BLaER1 treated with 17β-estradiol and CSF1 and Interleukin-3, amounts not matched to agents 10 nM and 100 nM (cell line): Measurements from ENCODE around the gene CEP295NL.

Source experiments
- H3K27ac ChIP-seq, 11 experiments: shearing (Covaris generic); formaldehyde crosslinking; 2 replicates each; pipeline ENCODE4 v1.8.1; 2022
- H3K27me3 ChIP-seq, 11 experiments: shearing (Covaris generic); formaldehyde crosslinking; 2 replicates each; pipeline ENCODE4 v1.8.1; 2022
- H3K36me3 ChIP-seq, 11 experiments: shearing (Covaris generic); formaldehyde crosslinking; 2 replicates each; pipeline ENCODE4 v1.8.1; 2022
- H3K4me1 ChIP-seq, 10 experiments: shearing (Covaris generic); formaldehyde crosslinking; 2 replicates each; pipeline ENCODE4 v1.8.1; 2022
- H3K4me2 ChIP-seq, 11 experiments: shearing (Covaris generic); formaldehyde crosslinking; 2 replicates each; pipeline ENCODE4 v1.8.1; 2022
- H3K4me3 ChIP-seq, 10 experiments: shearing (Covaris generic); formaldehyde crosslinking; 2 replicates each; pipeline ENCODE4 v1.8.1; 2022
- H3K9ac ChIP-seq, 11 experiments: shearing (Covaris generic); formaldehyde crosslinking; 2 replicates each; pipeline ENCODE4 v1.8.1; 2022
- H3K9me3 ChIP-seq, 11 experiments: shearing (Covaris generic); formaldehyde crosslinking; replicated peaks in 1 of 11; 2 replicates each; pipeline ENCODE4 v1.8.1; 2022
- H4K20me1 ChIP-seq, 11 experiments: shearing (Covaris generic); formaldehyde crosslinking; 2 replicates each; pipeline ENCODE4 v1.8.1; 2022
- Cebpa-rat ChIP-seq, 11 experiments: shearing (Covaris generic); IDR thresholded peaks; 2 replicates each; pipeline ENCODE4 v1.8.1; 2022

Gene CEP295NL

DNA sequence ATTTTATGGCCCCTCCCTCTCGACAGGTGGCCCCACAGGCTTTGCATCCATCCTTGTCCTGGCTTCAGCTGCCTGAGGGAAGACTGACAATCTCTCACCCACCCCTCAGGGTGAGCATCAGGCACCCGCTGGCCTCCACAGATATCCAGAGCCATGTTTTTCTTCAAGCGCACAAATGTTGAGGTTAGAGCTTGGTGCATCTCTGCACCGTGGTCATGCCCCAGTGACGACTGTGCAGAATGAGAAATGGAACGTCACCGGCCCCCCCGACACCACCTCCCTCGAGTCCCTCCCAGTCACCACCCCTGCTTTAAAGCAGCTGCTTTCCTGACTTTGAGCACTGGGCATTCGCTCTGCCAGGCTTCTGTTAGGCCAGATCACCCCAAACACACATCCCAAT is 42.0 kb upstream of the CEP295NL start:
- H3K9ac ChIP-seq = peak overlapping the region in 5 of 11 experiments; percentile 0 to 37 (median 11); a peak in 2 of 22 replicates
- peaks cover 0 to 6% (median 0%) of the 10 kb centered on the region in 11 experiments; a peak in 3 of 22 replicates for H3K27me3 ChIP-seq
- H3K4me2 ChIP-seq = peak overlapping the region; percentile 63 to 85 (median 77); a peak in 21 of 22 replicates
- H3K27ac ChIP-seq = peak overlapping the region in 4 of 11 experiments; percentile 7 to 62 (median 36); a peak in 3 of 22 replicates
- H3K4me1 ChIP-seq = peaks cover 34 to 67% (median 61%) of the 10 kb centered on the region in 10 experiments
- no peaks in the 10 kb centered on the region for H4K20me1 ChIP-seq
- H3K36me3 ChIP-seq = no peaks in the 10 kb centered on the region
- no peak for TF ChIP-seq Cebpa-rat (IDR thresholded peaks at IDR 0.05)
- H3K9me3 ChIP-seq = peaks cover 1 to 7% (median 3%) of the 10 kb centered on the region in 11 experiments
- H3K4me3 ChIP-seq = no peak overlapping the region

DNA sequence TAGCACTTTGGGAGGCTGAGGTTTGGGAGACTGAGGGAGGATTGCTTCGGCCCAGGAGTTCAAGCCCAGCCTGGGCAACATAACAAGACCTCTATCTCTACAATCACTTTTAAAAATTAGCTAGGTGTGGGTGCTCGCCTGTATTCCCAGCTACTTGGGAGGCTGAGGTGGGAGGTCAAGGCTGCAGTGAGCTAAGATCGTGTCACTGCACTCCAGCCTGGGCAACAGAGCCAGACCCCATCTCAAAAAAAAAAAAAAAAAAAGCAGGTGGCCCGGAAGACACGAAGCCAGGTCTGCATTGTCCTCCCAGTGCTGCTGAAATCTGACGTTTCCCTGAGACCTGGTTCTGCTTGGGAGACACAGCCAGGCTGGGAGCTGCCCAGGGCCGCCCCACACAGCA is 41.0 kb upstream of the CEP295NL start:
- TF ChIP-seq Cebpa-rat (IDR thresholded peaks at IDR 0.05) = no peak
- H4K20me1 ChIP-seq = no peaks in the 10 kb centered on the region

DNA sequence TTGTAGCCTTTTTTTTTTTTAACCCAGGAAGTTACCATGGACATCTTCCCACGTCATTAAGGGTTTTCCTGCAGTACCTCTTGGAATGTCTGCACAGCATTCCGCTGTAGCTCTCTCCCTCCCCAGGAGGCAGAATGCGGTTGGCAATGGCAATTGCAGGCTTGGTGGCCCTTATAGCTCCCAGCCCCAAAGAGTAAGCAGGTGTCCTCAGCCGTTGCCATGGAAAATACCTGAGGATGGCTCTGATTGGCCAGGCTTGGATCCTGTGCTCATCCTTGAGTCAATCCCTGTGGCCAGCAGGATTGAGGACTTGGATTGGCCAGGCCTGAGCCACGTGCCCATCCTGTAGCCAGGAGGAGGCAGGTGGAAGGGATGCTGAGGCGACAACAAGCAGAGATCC is 37.7 kb upstream of the CEP295NL start:
- Histone ChIP-seq H3K9ac (no peak overlapping the region), H3K27me3 (peaks cover 0 to 6% (median 0%) of the 10 kb centered on the region in 11 experiments; a peak in 3 of 22 replicates), H3K4me2 (peak overlapping the region in 9 of 11 experiments; percentile 35 to 60 (median 56); a peak in 15 of 22 replicates), H3K36me3 (no peaks in the 10 kb centered on the region), H3K9me3 (no peaks in the 10 kb centered on the region), H4K20me1 (no peaks in the 10 kb centered on the region), H3K4me3 (no peak overlapping the region), H3K27ac (no peak overlapping the region), H3K4me1 (peaks cover 18 to 54% (median 47%) of the 10 kb centered on the region in 10 experiments)
- no peak for TF ChIP-seq Cebpa-rat (IDR thresholded peaks at IDR 0.05)

More for the DNA sequence above, 41.0 kb upstream of the CEP295NL start:
- peaks cover 0 to 6% (median 0%) of the 10 kb centered on the region in 11 experiments; a peak in 3 of 22 replicates for H3K27me3 ChIP-seq
- H3K27ac ChIP-seq = no peak overlapping the region
- H3K9ac ChIP-seq = no peak overlapping the region
- peaks cover 36 to 76% (median 68%) of the 10 kb centered on the region in 10 experiments for H3K4me1 ChIP-seq
- H3K9me3 ChIP-seq = no peaks in the 10 kb centered on the region
- H3K36me3 ChIP-seq = no peaks in the 10 kb centered on the region
- no peak overlapping the region for H3K4me3 ChIP-seq
- H3K4me2 ChIP-seq = peak overlapping the region in 7 of 11 experiments; percentile 63 to 85 (median 75); a peak in 12 of 22 replicates

DNA sequence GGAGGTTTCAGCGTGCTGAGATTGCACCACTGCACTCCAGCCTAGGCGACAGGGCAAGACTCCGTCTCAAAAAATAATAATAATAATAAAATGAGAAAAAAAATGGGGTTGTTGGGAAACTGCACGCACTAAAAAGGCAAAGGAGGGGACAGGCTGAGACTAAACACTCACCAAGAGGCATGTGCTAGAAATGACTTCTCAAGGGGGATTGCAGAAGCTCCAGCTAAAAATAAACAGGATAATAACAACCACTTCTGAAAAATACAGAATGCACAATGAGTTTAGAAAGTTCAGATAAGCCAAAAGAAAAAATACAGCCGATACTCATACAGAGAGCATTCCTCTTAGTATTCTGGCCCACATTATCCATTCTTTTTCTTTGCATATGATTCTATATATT is 37.3 kb upstream of the CEP295NL start:
- H4K20me1 ChIP-seq = no peaks in the 10 kb centered on the region
- peak overlapping the region in 9 of 11 experiments; percentile 35 to 60 (median 56); a peak in 19 of 22 replicates for H3K4me2 ChIP-seq
- H3K9ac ChIP-seq = 0 out of 22 replicates have a peak overlapping the region, but pooled peaks of 1 of the 11 experiments have one; percentile 10
- H3K4me3 ChIP-seq = no peak overlapping the region
- peak overlapping the region in 2 of 11 experiments; percentile 4 to 16; a peak in 1 of 22 replicates for H3K27ac ChIP-seq
- peaks cover 13 to 53% (median 46%) of the 10 kb centered on the region in 10 experiments for H3K4me1 ChIP-seq
- no peaks in the 10 kb centered on the region for H3K9me3 ChIP-seq
- H3K27me3 ChIP-seq = peaks cover 0 to 6% (median 0%) of the 10 kb centered on the region in 11 experiments; a peak in 3 of 22 replicates
- H3K36me3 ChIP-seq = no peaks in the 10 kb centered on the region
- TF ChIP-seq Cebpa-rat (IDR thresholded peaks at IDR 0.05) = no peak

DNA sequence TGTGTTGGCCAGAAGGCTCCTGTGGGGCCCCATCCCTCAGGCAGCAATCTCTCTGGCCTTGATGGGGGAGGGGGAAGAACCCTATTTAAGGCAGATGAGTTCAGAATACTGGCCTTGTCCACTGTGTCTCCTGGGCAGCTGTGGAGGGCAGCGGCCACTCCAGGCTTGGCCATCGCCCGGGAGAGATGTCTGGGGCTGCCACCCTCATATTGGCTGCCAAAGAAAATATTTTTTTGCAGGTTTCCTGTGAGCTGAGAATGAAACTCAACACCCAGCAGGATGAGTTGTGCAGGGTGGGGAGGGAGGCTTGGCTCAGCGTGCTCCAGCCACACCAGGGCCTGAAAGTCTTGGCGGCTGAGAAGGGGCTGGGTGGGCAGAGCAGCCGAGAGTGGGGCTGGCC is 36.6 kb upstream of the CEP295NL start:
- no peaks in the 10 kb centered on the region for H4K20me1 ChIP-seq
- no peaks in the 10 kb centered on the region for H3K9me3 ChIP-seq
- no peak for TF ChIP-seq Cebpa-rat (IDR thresholded peaks at IDR 0.05)
- peak overlapping the region in 4 of 11 experiments; percentile 4 to 22 (median 12); a peak in 3 of 22 replicates for H3K27ac ChIP-seq
- no peak overlapping the region for H3K4me3 ChIP-seq
- H3K36me3 ChIP-seq = no peaks in the 10 kb centered on the region
- peak overlapping the region in 9 of 11 experiments; percentile 35 to 60 (median 56); a peak in 18 of 22 replicates for H3K4me2 ChIP-seq
- H3K27me3 ChIP-seq = peaks cover 0 to 5% (median 0%) of the 10 kb centered on the region in 11 experiments; a peak in 2 of 22 replicates
- H3K9ac ChIP-seq = peak overlapping the region in 2 of 11 experiments; percentile 10 to 14; a peak in 1 of 22 replicates
- peaks cover 12 to 53% (median 46%) of the 10 kb centered on the region in 10 experiments for H3K4me1 ChIP-seq

DNA sequence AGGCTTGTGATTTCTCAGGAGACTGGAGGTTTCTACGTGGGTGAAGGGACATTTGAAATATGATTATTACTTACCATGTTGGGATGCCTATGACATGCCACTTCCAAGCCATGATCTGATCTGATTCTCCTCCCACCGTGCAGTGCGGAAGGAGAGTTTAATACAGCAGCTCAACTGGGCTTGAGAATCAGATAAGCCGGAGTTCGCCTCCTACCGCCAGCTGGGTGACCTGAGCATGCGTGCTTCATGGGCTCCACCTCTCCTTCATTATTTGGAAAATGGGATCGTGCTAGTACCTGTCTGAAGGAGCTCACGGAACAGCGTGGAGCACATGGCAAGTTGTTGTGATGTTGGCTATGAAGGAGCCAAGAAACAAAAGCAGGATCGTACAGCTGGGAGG is 34.6 kb upstream of the CEP295NL start:
- no peaks in the 10 kb centered on the region for H3K36me3 ChIP-seq
- TF ChIP-seq Cebpa-rat (IDR thresholded peaks at IDR 0.05) = no peak
- peaks cover 31 to 53% (median 49%) of the 10 kb centered on the region in 10 experiments for H3K4me1 ChIP-seq
- no peak overlapping the region for H3K9ac ChIP-seq
- no peak overlapping the region for H3K4me3 ChIP-seq
- H4K20me1 ChIP-seq = no peaks in the 10 kb centered on the region
- no peaks in the 10 kb centered on the region for H3K9me3 ChIP-seq
- H3K27me3 ChIP-seq = no peaks in the 10 kb centered on the region
- no peak overlapping the region for H3K4me2 ChIP-seq
- H3K27ac ChIP-seq = no peak overlapping the region

DNA sequence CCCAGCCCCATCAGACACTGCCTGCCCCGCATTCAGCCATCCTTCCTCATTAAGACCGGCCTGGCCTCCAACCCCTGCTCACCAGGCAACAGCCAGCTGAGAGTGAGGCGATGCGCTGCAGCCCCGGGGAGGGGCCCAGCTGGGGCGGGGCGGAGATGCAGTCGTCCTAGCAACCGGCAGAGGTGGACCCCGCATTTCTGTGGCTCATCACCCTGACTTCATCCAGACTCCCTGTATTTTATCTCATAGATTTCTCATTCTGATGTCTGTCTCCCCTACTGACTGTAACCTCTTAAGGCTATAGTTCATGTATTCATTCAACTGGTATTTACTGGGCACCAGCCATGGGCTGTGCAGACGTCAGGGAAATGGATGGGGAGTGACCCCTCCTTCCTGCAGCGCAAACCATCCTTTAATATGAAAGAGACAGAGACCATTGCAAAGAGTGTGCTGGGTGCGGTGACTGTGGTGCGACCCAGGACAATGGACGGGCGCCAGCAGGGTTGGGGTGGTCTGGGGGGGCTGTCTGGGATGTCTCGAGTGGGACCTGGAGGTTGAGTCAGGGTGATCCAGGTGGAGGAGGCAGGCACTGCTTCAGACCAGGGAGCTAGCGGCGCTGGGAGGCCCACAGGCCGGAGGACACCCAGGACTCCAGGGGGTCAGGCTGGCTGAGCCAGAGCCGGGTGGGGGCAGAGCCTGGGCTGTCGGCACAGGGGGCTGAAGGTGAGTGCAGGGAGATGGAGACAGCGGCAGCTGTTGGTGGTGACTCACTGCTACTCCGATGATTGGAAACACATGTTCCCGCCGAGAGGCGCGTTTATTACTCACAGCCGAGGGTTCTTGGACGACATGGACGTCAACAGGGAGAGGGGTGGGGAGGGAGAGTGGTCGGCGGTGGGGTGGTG is 32.7 kb upstream of the CEP295NL start:
- Histone ChIP-seq H4K20me1 (no peaks in the 10 kb centered on the region), H3K4me1 (peaks cover 34 to 55% (median 50%) of the 10 kb centered on the region in 10 experiments), H3K4me2 (peak overlapping the region; percentile 81 to 99 (median 92); a peak in 20 of 22 replicates), H3K4me3 (no peak overlapping the region), H3K9me3 (no peaks in the 10 kb centered on the region), H3K27me3 (no peaks in the 10 kb centered on the region), H3K27ac (peak overlapping the region in 8 of 11 experiments; percentile 77 to 86 (median 82); a peak in 8 of 22 replicates), H3K9ac (peak overlapping the region in 2 of 11 experiments; percentile 67 to 75; a peak in 2 of 22 replicates), H3K36me3 (no peaks in the 10 kb centered on the region)
- no peak for TF ChIP-seq Cebpa-rat (IDR thresholded peaks at IDR 0.05)

DNA sequence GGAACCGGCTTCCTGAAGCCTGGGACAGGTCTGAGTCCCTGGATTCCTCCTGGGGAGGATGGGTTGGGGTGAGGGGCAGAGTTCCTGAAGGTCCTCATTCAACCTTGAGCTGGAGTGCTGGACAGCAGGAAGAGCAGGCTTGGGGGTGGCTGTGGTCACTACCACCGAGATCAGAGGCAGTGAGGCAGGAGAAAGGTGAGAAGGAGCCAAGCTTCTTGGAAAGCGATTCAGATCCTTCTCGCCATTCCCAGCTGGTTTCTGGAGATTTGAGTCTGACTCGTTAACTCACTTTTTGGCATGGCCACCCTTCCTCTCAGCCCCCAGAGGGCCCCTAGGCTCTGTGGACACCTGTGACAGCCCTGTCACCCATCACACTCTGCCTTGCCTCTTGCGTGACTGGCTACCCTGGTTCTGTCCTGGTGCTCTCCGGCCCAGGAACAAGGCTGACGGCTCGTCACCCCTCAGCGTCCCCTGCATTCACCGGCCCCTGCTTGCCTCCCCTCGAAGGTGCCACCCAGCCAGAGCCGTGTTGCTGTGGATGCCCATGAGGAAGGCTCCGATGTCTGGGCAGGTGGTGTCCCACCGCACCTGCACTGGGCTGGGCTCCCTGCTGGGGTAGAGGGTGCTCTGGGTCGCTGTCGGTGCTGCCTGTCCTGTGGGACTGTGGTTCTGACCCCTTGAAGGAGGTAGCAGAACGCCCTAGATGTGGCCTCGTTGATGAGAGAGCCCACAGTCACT is 31.8 kb upstream of the CEP295NL start:
- Histone ChIP-seq H3K4me1 (peaks cover 29 to 50% (median 44%) of the 10 kb centered on the region in 10 experiments), H3K4me3 (peak overlapping the region in 6 of 10 experiments; percentile 14 to 59 (median 34); a peak in 5 of 20 replicates), H3K27ac (peak overlapping the region in 10 of 11 experiments; percentile 63 to 86 (median 81); a peak in 20 of 22 replicates), H3K9me3 (no peaks in the 10 kb centered on the region), H3K36me3 (no peaks in the 10 kb centered on the region), H3K4me2 (peak overlapping the region; percentile 81 to 99 (median 92)), H4K20me1 (no peaks in the 10 kb centered on the region), H3K9ac (peak overlapping the region in 10 of 11 experiments; percentile 57 to 75 (median 69); a peak in 18 of 22 replicates), H3K27me3 (no peaks in the 10 kb centered on the region)
- no peak for TF ChIP-seq Cebpa-rat (IDR thresholded peaks at IDR 0.05)
